IPS-20b (cell line): ENCODE data around the gene ENOX1.

ENCODE experiments used
- H3K27ac ChIP-seq: one replicate; pipeline ENCODE4 v1.5.1; 2013; ENCODE audit warnings: low read length
- H3K27me3 ChIP-seq: 2 replicates; pipeline ENCODE4 v1.6.1; 2013; ENCODE audit warnings: mild to moderate bottlenecking, low read length, inconsistent platforms; ENCODE audit not compliant: insufficient read depth
- H3K36me3 ChIP-seq: 2 replicates; pipeline ENCODE4 v1.6.1; 2013; ENCODE audit warnings: low read depth, mild to moderate bottlenecking, inconsistent platforms, low read length, moderate library complexity; ENCODE audit not compliant: insufficient read depth
- H3K4me1 ChIP-seq: 2 replicates; pipeline ENCODE4 v1.6.1; 2013; ENCODE audit warnings: mild to moderate bottlenecking, control low read depth, inconsistent platforms, low read length, moderate library complexity; ENCODE audit not compliant: insufficient read depth
- H3K4me3 ChIP-seq: 2 replicates; pipeline ENCODE4 v1.5.1; 2013; ENCODE audit warnings: mild to moderate bottlenecking, low read length, inconsistent platforms
- H3K9ac ChIP-seq: 2 replicates; pipeline ENCODE4 v1.6.1; 2013; ENCODE audit warnings: low read depth, mild to moderate bottlenecking, inconsistent platforms, low read length, moderate library complexity
- H3K9me3 ChIP-seq: 2 replicates; pipeline ENCODE4 v1.6.1; 2013; ENCODE audit warnings: mild to moderate bottlenecking, low read depth, low read length, inconsistent platforms; ENCODE audit not compliant: insufficient read depth

The ENOX1 gene

GRCh38 chr13:43389573-43389972 is 397.2 kb downstream of the ENOX1 start:
- H3K4me3 ChIP-seq, result no peak overlapping the region
- no peaks in the 10 kb centered on the region for H3K27me3 ChIP-seq
- no peak overlapping the region for H3K9ac ChIP-seq
- no peak overlapping the region for H3K27ac ChIP-seq
- H3K4me1 ChIP-seq, result peaks cover under 1% of the 10 kb centered on the region; the same call in 1 of the 2 replicates
- H3K9me3 ChIP-seq, result no peaks in the 10 kb centered on the region
- H3K36me3 ChIP-seq, result no peaks in the 10 kb centered on the region

GRCh38 chr13:43388282-43389034 is 398.3 kb downstream of the ENOX1 start:
- H3K27me3 ChIP-seq, result no peaks in the 10 kb centered on the region
- no peak overlapping the region for H3K9ac ChIP-seq
- H3K27ac ChIP-seq, result no peak overlapping the region
- no peaks in the 10 kb centered on the region for H3K36me3 ChIP-seq
- peaks cover 10% of the 10 kb centered on the region; the same call in 1 of the 2 replicates for H3K4me1 ChIP-seq
- H3K4me3 ChIP-seq, result no peak overlapping the region
- no peaks in the 10 kb centered on the region for H3K9me3 ChIP-seq

- Histone ChIP-seq H3K27me3 (no peaks in the 10 kb centered on the region), H3K9me3 (no peaks in the 10 kb centered on the region), H3K4me3 (no peak overlapping the region), H3K4me1 (peaks cover 16% of the 10 kb centered on the region; the same call in 1 of the 2 replicates), H3K9ac (no peak overlapping the region), H3K36me3 (no peaks in the 10 kb centered on the region), H3K27ac (no peak overlapping the region)
These were observed 398.9 kb downstream of the ENOX1 start for GRCh38 chr13:43387880-43388279.

- peaks cover 18% of the 10 kb centered on the region; the same call in 1 of the 2 replicates for H3K4me1 ChIP-seq
- no peaks in the 10 kb centered on the region for H3K36me3 ChIP-seq
- 0 out of 2 replicates have a peak overlapping the region, but pooled peaks have one; percentile 25 for H3K4me3 ChIP-seq
- no peaks in the 10 kb centered on the region for H3K27me3 ChIP-seq
- no peaks in the 10 kb centered on the region; the same call in 1 of the 2 replicates for H3K9me3 ChIP-seq
- no peak overlapping the region for H3K9ac ChIP-seq
- no peak overlapping the region for H3K27ac ChIP-seq
These were observed 403.1 kb downstream of the ENOX1 start for GRCh38 chr13:43383498-43384165.

GRCh38 chr13:43379738-43380137 is 407.0 kb downstream of the ENOX1 start:
- Histone ChIP-seq H3K9me3 (no peaks in the 10 kb centered on the region; the same call in 1 of the 2 replicates), H3K27ac (no peak overlapping the region), H3K4me1 (peaks cover 18% of the 10 kb centered on the region; the same call in 1 of the 2 replicates), H3K36me3 (no peaks in the 10 kb centered on the region), H3K27me3 (no peaks in the 10 kb centered on the region), H3K9ac (no peak overlapping the region), H3K4me3 (no peak overlapping the region)

GRCh38 chr13:43377973-43378372 is 408.8 kb downstream of the ENOX1 start:
- Histone ChIP-seq H3K27me3 (no peaks in the 10 kb centered on the region), H3K9ac (no peak overlapping the region), H3K4me1 (peaks cover 3% of the 10 kb centered on the region; the same call in 1 of the 2 replicates), H3K36me3 (no peaks in the 10 kb centered on the region), H3K27ac (no peak overlapping the region), H3K9me3 (no peaks in the 10 kb centered on the region; the same call in 1 of the 2 replicates), H3K4me3 (no peak overlapping the region)

- Histone ChIP-seq H3K9ac (no peak overlapping the region), H3K27me3 (no peaks in the 10 kb centered on the region)
These were observed 409.6 kb downstream of the ENOX1 start for GRCh38 chr13:43377149-43377548.

GRCh38 chr13:43376596-43376995 is 410.2 kb downstream of the ENOX1 start:
- Histone ChIP-seq H3K27me3 (no peaks in the 10 kb centered on the region), H3K9ac (no peak overlapping the region), H3K4me1 (no peaks in the 10 kb centered on the region), H3K36me3 (no peaks in the 10 kb centered on the region), H3K9me3 (no peaks in the 10 kb centered on the region; the same call in 1 of the 2 replicates), H3K27ac (no peak overlapping the region), H3K4me3 (no peak overlapping the region)

More at GRCh38 chr13:43377149-43377548, 409.6 kb downstream of the ENOX1 start:
- Histone ChIP-seq H3K36me3 (no peaks in the 10 kb centered on the region), H3K4me3 (no peak overlapping the region), H3K4me1 (no peaks in the 10 kb centered on the region), H3K9me3 (no peaks in the 10 kb centered on the region; the same call in 1 of the 2 replicates), H3K27ac (no peak overlapping the region)

- Histone ChIP-seq H3K4me3 (no peak overlapping the region), H3K27ac (no peak overlapping the region), H3K4me1 (no peaks in the 10 kb centered on the region), H3K27me3 (no peaks in the 10 kb centered on the region), H3K36me3 (no peaks in the 10 kb centered on the region), H3K9ac (no peak overlapping the region), H3K9me3 (no peaks in the 10 kb centered on the region; the same call in 1 of the 2 replicates)
These were observed 410.8 kb downstream of the ENOX1 start for GRCh38 chr13:43375797-43376465.

GRCh38 chr13:43374621-43375020 is 412.2 kb downstream of the ENOX1 start:
- no peaks in the 10 kb centered on the region; the same call in 1 of the 2 replicates for H3K9me3 ChIP-seq
- H3K27ac ChIP-seq, result no peak overlapping the region
- H3K4me3 ChIP-seq, result no peak overlapping the region
- H3K9ac ChIP-seq, result no peak overlapping the region
- H3K4me1 ChIP-seq, result no peaks in the 10 kb centered on the region
- H3K36me3 ChIP-seq, result no peaks in the 10 kb centered on the region
- H3K27me3 ChIP-seq, result no peaks in the 10 kb centered on the region

GRCh38 chr13:43373400-43373799 is 413.4 kb downstream of the ENOX1 start:
- Histone ChIP-seq H3K27me3 (no peaks in the 10 kb centered on the region), H3K4me1 (no peaks in the 10 kb centered on the region), H3K4me3 (no peak overlapping the region), H3K9me3 (no peaks in the 10 kb centered on the region), H3K27ac (no peak overlapping the region), H3K9ac (no peak overlapping the region), H3K36me3 (no peaks in the 10 kb centered on the region)
